HG02642 (cell line): ENCODE measurements around the gene TMEM200B.
"Not testable (repeated sequence)": the region's sequence is repeated elsewhere in the genome, so short reads cannot be mapped to it uniquely, and the experiment has no call there.

Source experiments
- ATAC-seq: cut with Tn5 transposase; IDR thresholded peaks from one replicate; pipeline ENCODE4 v1.9.1; 2021; ENCODE audit warnings: mild to moderate bottlenecking; ENCODE audit not compliant: unreplicated experiment, poor library complexity

TMEM200B gene

GRCh38 chr1:29113413-29114117 lies 10.1 kb downstream of the TMEM200B start:
- ATAC-seq, result no peak

GRCh38 chr1:29112705-29113412 lies 10.8 kb downstream of the TMEM200B start:
- no peak for ATAC-seq

- not testable (repeated sequence) for ATAC-seq
Observed at GRCh38 chr1:29108041-29108440, 15.7 kb downstream of the TMEM200B start.

- no peak for ATAC-seq
Observed at GRCh38 chr1:29105822-29106221, 17.9 kb downstream of the TMEM200B start.

GRCh38 chr1:29100487-29100886 lies 23.2 kb downstream of the TMEM200B start:
- no peak for ATAC-seq

GRCh38 chr1:29099286-29099685 lies 24.4 kb downstream of the TMEM200B start:
- no peak for ATAC-seq

- no peak for ATAC-seq
Observed at GRCh38 chr1:29096231-29096886, 27.3 kb downstream of the TMEM200B start.

- no peak for ATAC-seq
Observed at GRCh38 chr1:29094954-29095353, 28.7 kb downstream of the TMEM200B start.

- ATAC-seq, result no peak
Observed at GRCh38 chr1:29094433-29094832, 29.3 kb downstream of the TMEM200B start.

- not testable (repeated sequence) for ATAC-seq
Observed at GRCh38 chr1:29092704-29093103, 31.0 kb downstream of the TMEM200B start.

- no peak for ATAC-seq
Observed at GRCh38 chr1:29090937-29091618, 32.6 kb downstream of the TMEM200B start.

- ATAC-seq, result no peak
Observed at GRCh38 chr1:29084196-29084521, 39.5 kb downstream of the TMEM200B start.

GRCh38 chr1:29083317-29084195 lies 40.1 kb downstream of the TMEM200B start:
- no peak for ATAC-seq

- ATAC-seq, result no peak
Observed at GRCh38 chr1:29082519-29082918, 41.2 kb downstream of the TMEM200B start.

- no peak for ATAC-seq
Observed at GRCh38 chr1:29081201-29081600, 42.5 kb downstream of the TMEM200B start.

GRCh38 chr1:29079916-29080629 lies 43.6 kb downstream of the TMEM200B start:
- ATAC-seq, result not testable (repeated sequence)

GRCh38 chr1:29077155-29077554 lies 46.5 kb downstream of the TMEM200B start:
- no peak for ATAC-seq
